Measurements from ENCODE around the gene TSPAN17. TPM values are rescaled to one million over a fixed set of nuclear protein-coding genes. Genes with fewer than 3 reads are reported as not detected.

Gene TSPAN17
- total RNA-seq, 1 experiment from 2014 or later: 17.0 TPM

DNA sequence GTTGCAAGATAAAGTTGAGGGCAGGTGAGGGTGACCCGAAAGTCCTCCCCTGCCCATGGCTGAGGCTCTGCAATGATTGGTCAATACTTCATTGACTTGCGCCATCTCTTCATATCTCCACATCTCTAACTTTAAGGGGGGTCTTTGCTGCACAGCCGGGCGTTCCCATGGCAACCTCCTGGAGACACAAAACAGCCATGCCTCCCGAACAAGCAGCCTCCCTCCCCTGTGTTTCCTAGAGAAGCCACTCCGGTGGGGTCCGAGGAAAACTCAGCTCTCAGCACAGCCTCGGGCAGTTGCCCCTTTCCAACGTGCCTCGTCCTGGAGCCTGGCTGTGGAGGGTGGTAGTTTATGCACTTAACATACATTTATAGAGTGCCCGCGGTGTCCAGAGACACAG is 57.5 kb downstream of the TSPAN17 start:
- no peak for DNase-seq (ENCODE audit: low read depth)

Other genes starting within 250 kb of the TSPAN17 start
- gene CLTB, start 230.9 kb upstream of the TSPAN17 start, total RNA-seq (2014; rRNA removed; shearing (Covaris generic)): 98.5 and 104 TPM in 2 replicates
- gene FAF2, start 199.1 kb upstream of the TSPAN17 start, total RNA-seq (2014; rRNA removed; shearing (Covaris generic)): 45.9 and 49.2 TPM in 2 replicates
- 9.5 and 10.4 TPM in 2 replicates for gene RNF44, start 110.1 kb upstream of the TSPAN17 start, total RNA-seq (2014; rRNA removed; shearing (Covaris generic))
- gene CDHR2, start 98.1 kb upstream of the TSPAN17 start, total RNA-seq (2014; rRNA removed; shearing (Covaris generic)): 0.36 TPM in 1 of 2 replicates, not detected in the other
- 12.3 and 13.6 TPM in 2 replicates for gene GPRIN1, start 37.3 kb upstream of the TSPAN17 start, total RNA-seq (2014; rRNA removed; shearing (Covaris generic))
- gene SNCB, start 16.9 kb upstream of the TSPAN17 start, total RNA-seq (2014; rRNA removed; shearing (Covaris generic)): 0.11 TPM in 1 of 2 replicates, not detected in the other
- not detected in 2 replicates for gene EIF4E1B, start 16.8 kb upstream of the TSPAN17 start, total RNA-seq (2014; rRNA removed; shearing (Covaris generic))
- 0.06 TPM in 2 replicates for gene UNC5A, start 163.1 kb downstream of the TSPAN17 start, total RNA-seq (2014; rRNA removed; shearing (Covaris generic))